GM12878 (cell line): Measurements from ENCODE around the gene CDC37L1. TPM values are rescaled to one million over a fixed set of nuclear protein-coding genes. Genes with fewer than 3 reads are reported as not detected.

ENCODE experiments used
- ATF3 ChIP-seq: IDR thresholded peaks from 2 replicates; pipeline ENCODE4 v1.6.1; 2011; ENCODE audit warnings: low read depth, mild to moderate bottlenecking, low read length, moderate library complexity, borderline replicate concordance; ENCODE audit errors: extremely low read depth
- BACH1 ChIP-seq: fragments of 450-650 bp; IDR thresholded peaks from 2 replicates; pipeline ENCODE4 v1.6.1; 2017; ENCODE audit warnings: mild to moderate bottlenecking, borderline replicate concordance
- CBX3 ChIP-seq: fragments of 200-600 bp; sonication (generic); IDR thresholded peaks from 2 replicates; pipeline ENCODE4 v1.6.1; 2016; ENCODE audit warnings: low read depth, borderline replicate concordance
- CHD1 ChIP-seq: IDR thresholded peaks from 2 replicates; pipeline ENCODE4 v1.6.1; 2012; ENCODE audit warnings: low read depth, low read length, improper control_type of control experiment
- CTCF ChIP-seq, 3 experiments: IDR thresholded peaks in 2 of 3; conservative IDR thresholded peaks in 1 of 3; 2 replicates each; pipeline ENCODE4 v1.5.1; 2011; ENCODE audit warnings: low read depth in 3 of 3, low read length in 3 of 3, mild to moderate bottlenecking in 3 of 3, control low read depth in 2 of 3, moderate library complexity in 2 of 3, inconsistent platforms in 1 of 3, mixed read lengths in 1 of 3; ENCODE audit not compliant: control insufficient read depth in 2 of 3, insufficient read depth in 1 of 3; ENCODE audit errors: extremely low read depth in 1 of 3
- EED ChIP-seq: sonication (generic); IDR thresholded peaks from 2 replicates; pipeline ENCODE4 v1.6.1; 2016; ENCODE audit warnings: antibody characterized with exemption, low read depth
- EP300 ChIP-seq, 2 experiments: fragments of 150-350 bp in 1 of 2; IDR thresholded peaks; 2 replicates each; pipeline ENCODE4 v1.6.1; 2011 to 2012; ENCODE audit warnings: low read depth in 2 of 2, low read length in 2 of 2, borderline replicate concordance in 1 of 2, improper control_type of control experiment in 1 of 2, inconsistent platforms in 1 of 2; ENCODE audit not compliant: control insufficient read depth in 1 of 2
- GATAD2B ChIP-seq: fragments of 450-650 bp; conservative IDR thresholded peaks from 2 replicates; pipeline ENCODE4 v1.6.1; 2017; ENCODE audit warnings: low read depth, mild to moderate bottlenecking, moderate library complexity
- IRF3 ChIP-seq: fragments of 450-650 bp; IDR thresholded peaks from 2 replicates; pipeline ENCODE4 v1.6.1; 2014; ENCODE audit warnings: mild to moderate bottlenecking
- KDM1A ChIP-seq: fragments of 200-600 bp; sonication (generic); IDR thresholded peaks from 2 replicates; pipeline ENCODE4 v1.6.1; 2016; ENCODE audit warnings: borderline replicate concordance
- MEF2A ChIP-seq: IDR thresholded peaks from 2 replicates; pipeline ENCODE4 v1.6.1; 2011; ENCODE audit warnings: low read depth, mild to moderate bottlenecking, low read length, moderate library complexity; ENCODE audit not compliant: insufficient read depth
- PRDM15 ChIP-seq: fragments of 450-650 bp; formaldehyde crosslinking; IDR thresholded peaks from 2 replicates; pipeline ENCODE4 v1.4.0; 2020; ENCODE audit warnings: mild to moderate bottlenecking, moderate library complexity
- RFX5 ChIP-seq: IDR thresholded peaks from 2 replicates; pipeline ENCODE4 v1.6.1; 2011; ENCODE audit warnings: low read depth, low read length, improper control_type of control experiment
- SMAD5 ChIP-seq: IDR thresholded peaks from 2 replicates; pipeline ENCODE4 v1.6.1; 2016; ENCODE audit warnings: antibody characterized with exemption, low read depth
- SREBF2 ChIP-seq: IDR thresholded peaks from 2 replicates; pipeline ENCODE4 v1.6.1; 2012; ENCODE audit warnings: mild to moderate bottlenecking, low read length
- SRF ChIP-seq, 2 experiments: IDR thresholded peaks; 2 replicates each; pipeline ENCODE4 v1.6.1; 2011; ENCODE audit warnings: low read depth in 2 of 2, low read length in 2 of 2, mild to moderate bottlenecking in 1 of 2, moderate library complexity in 1 of 2
- TAF1 ChIP-seq: IDR thresholded peaks from 2 replicates; pipeline ENCODE4 v1.6.1; 2011; ENCODE audit warnings: mild to moderate bottlenecking, low read depth, low read length, borderline replicate concordance
- TBL1XR1 ChIP-seq: IDR thresholded peaks from 2 replicates; pipeline ENCODE4 v1.6.1; 2012; ENCODE audit warnings: low read depth, low read length, improper control_type of control experiment
- TCF3 ChIP-seq: IDR thresholded peaks from 2 replicates; pipeline ENCODE4 v1.6.1; 2012; ENCODE audit warnings: low read depth, mild to moderate bottlenecking, low read length, borderline replicate concordance; ENCODE audit not compliant: insufficient read depth
- ZNF274 ChIP-seq: IDR thresholded peaks from one replicate; pipeline ENCODE4 v1.8.0; 2011; ENCODE audit not compliant: insufficient read length, insufficient read depth
- polyA plus RNA-seq, 11 experiments: library from polyadenylated mRNA; depleted of rRNA in 4 of 11; unstranded in 6 of 11; stranded (reverse) in 5 of 11; fragments of >200 nt; fragmentation: Nextera tagmentation in 4 of 11; fragmentation: Illumina TruSeq in 1 of 11; extraction: Ambion mirVana in 4 of 11; extraction: Trizol in 1 of 11; gene quantifications; 1 replicate in 1 of 11; 2 replicates in 10 of 11; pipeline versions ENCODE4 v1.2.1 to v1.2.3, GENCODE V29; 2011 to 2016; ENCODE audit warnings: inconsistent platforms in 2 of 11, missing spikeins in 2 of 11, low read depth in 1 of 11
- total RNA-seq, 4 experiments: library from RNA; depleted of rRNA in 3 of 4; stranded (reverse); fragments of >200 nt in 3 of 4; fragmentation: Illumina TruSeq in 1 of 4; extraction: Trizol in 1 of 4; gene quantifications; 2 replicates each; pipeline versions ENCODE4 v1.2.1 to v1.2.3, GENCODE V29; 2013 to 2021

The CDC37L1 gene
- total and polyA plus RNA-seq, 10 of the 15 experiments (the other 5 are each of a cell fraction or from before 2014, with no cell fraction given) = 2.2 to 16.6 (median 8.2) TPM

- TF ChIP-seq TAF1 = peak; percentile 91
- no peak; the same call in 1 of the 2 replicates for TF ChIP-seq MEF2A
- TF ChIP-seq KDM1A = no peak
- no peak for TF ChIP-seq ATF3
- no peak for TF ChIP-seq CBX3
- peak; percentile 85 for TF ChIP-seq TCF3
- peak; percentile 48; the same call in 1 of the 2 replicates for TF ChIP-seq RFX5
- no peak for TF ChIP-seq IRF3
- 0 out of 2 replicates have a peak, but pooled peaks have one; percentile 72 for TF ChIP-seq GATAD2B
- no peak for TF ChIP-seq SREBF2
- peak; percentile 44 to 66 (median 60); a peak in 5 of 6 replicates for TF ChIP-seq CTCF (IDR thresholded peaks at IDR 0.05 in 2 of 3, conservative IDR thresholded peaks at IDR 0.05 in 1 of 3; ENCODE audit: control insufficient read depth in 2 of 3, extremely low read depth in 1 of 3, insufficient read depth in 1 of 3, low read depth in 3 of 3, low read length in 3 of 3)
- peak; percentile 93 for TF ChIP-seq SMAD5
- 0 out of 4 replicates have a peak, but pooled peaks have one; percentile 7 to 19 for TF ChIP-seq SRF (IDR thresholded peaks at IDR 0.05; ENCODE audit: low read depth in 2 of 2, low read length in 2 of 2)
- 0 out of 2 replicates have a peak, but pooled peaks have one; percentile 65 for TF ChIP-seq TBL1XR1
- TF ChIP-seq ZNF274 = no peak
- peak; percentile 46 for TF ChIP-seq BACH1
- TF ChIP-seq PRDM15 (CRISPR knock-in tag) = no peak
- TF ChIP-seq EED = 0 out of 2 replicates have a peak, but pooled peaks have one; percentile 17
- no peak for TF ChIP-seq CHD1
- TF ChIP-seq EP300 (IDR thresholded peaks at IDR 0.05; ENCODE audit: borderline replicate concordance in 1 of 2, control insufficient read depth in 1 of 2, low read depth in 2 of 2, low read length in 2 of 2) = no peak
These were observed at the start of gene CDC37L1 (continued) for GRCh38 chr9:4679268-4680172.
